HUES6 (cell line): Measurements from ENCODE around the gene TMEM141.
A peak's percentile ranks its signal among the peaks of the same experiment; 100 is the strongest.
"Not testable (repeated sequence)": the region's sequence is repeated elsewhere in the genome, so short reads cannot be mapped to it uniquely, and the experiment has no call there.

Source experiments
- H3K27ac ChIP-seq: 2 replicates; pipeline ENCODE4 v1.7.0; 2013; ENCODE audit warnings: low read depth, mild to moderate bottlenecking, low read length, inconsistent platforms
- H3K27me3 ChIP-seq: 2 replicates; pipeline ENCODE4 v1.6.1; 2013; ENCODE audit warnings: low read length; ENCODE audit not compliant: control insufficient read depth, insufficient read depth
- H3K36me3 ChIP-seq: 2 replicates; pipeline ENCODE4 v1.6.1; 2013; ENCODE audit warnings: low read length; ENCODE audit not compliant: control insufficient read depth, insufficient read depth
- H3K4me1 ChIP-seq: 2 replicates; pipeline ENCODE4 v1.6.1; 2013; ENCODE audit warnings: low read length; ENCODE audit not compliant: control insufficient read depth, insufficient read depth
- H3K4me3 ChIP-seq: 2 replicates; pipeline ENCODE4 v1.5.1; 2013; ENCODE audit warnings: low read depth, low read length
- H3K9ac ChIP-seq: one replicate; pipeline ENCODE4 v1.6.1; 2013; ENCODE audit warnings: mild to moderate bottlenecking, low read length
- H3K9me3 ChIP-seq: 2 replicates; pipeline ENCODE4 v1.6.1; 2013; ENCODE audit warnings: low read depth, low read length; ENCODE audit not compliant: control insufficient read depth, insufficient read depth

Gene TMEM141

GRCh38 chr9:136798708-136799078 lies 7.5 kb downstream of the TMEM141 start:
- peaks cover 32% of the 10 kb centered on the region for H3K4me1 ChIP-seq
- no peaks in the 10 kb centered on the region for H3K9me3 ChIP-seq
- no peaks in the 10 kb centered on the region for H3K36me3 ChIP-seq
- H3K27ac ChIP-seq = no peak overlapping the region
- H3K4me3 ChIP-seq = no peak overlapping the region
- H3K9ac ChIP-seq = peak overlapping the region; percentile 11
- peaks cover 20% of the 10 kb centered on the region for H3K27me3 ChIP-seq

- peaks cover 4% of the 10 kb centered on the region; the same call in 1 of the 2 replicates for H3K36me3 ChIP-seq
Measured at GRCh38 chr9:136799079-136799853, 8.1 kb downstream of the TMEM141 start.

GRCh38 chr9:136799854-136800657 lies 8.9 kb downstream of the TMEM141 start:
- no peak overlapping the region for H3K9ac ChIP-seq
- no peak overlapping the region for H3K27ac ChIP-seq
- peaks cover 30% of the 10 kb centered on the region for H3K4me1 ChIP-seq
- peak overlapping the region; percentile 76 for H3K4me3 ChIP-seq
- H3K9me3 ChIP-seq = no peaks in the 10 kb centered on the region
- H3K36me3 ChIP-seq = peaks cover 4% of the 10 kb centered on the region; the same call in 1 of the 2 replicates
- H3K27me3 ChIP-seq = peaks cover 21% of the 10 kb centered on the region

More at GRCh38 chr9:136799079-136799853, 8.1 kb downstream of the TMEM141 start:
- Histone ChIP-seq H3K9me3 (no peaks in the 10 kb centered on the region), H3K27me3 (peaks cover 21% of the 10 kb centered on the region), H3K9ac (peak overlapping the region; percentile 11), H3K4me1 (peaks cover 32% of the 10 kb centered on the region), H3K27ac (no peak overlapping the region), H3K4me3 (peak overlapping the region; percentile 76)

GRCh38 chr9:136802321-136802720 lies 11.2 kb downstream of the TMEM141 start:
- Histone ChIP-seq H3K9me3 (no peaks in the 10 kb centered on the region), H3K4me3 (no peak overlapping the region), H3K36me3 (peaks cover 16% of the 10 kb centered on the region), H3K27me3 (peaks cover 21% of the 10 kb centered on the region), H3K9ac (no peak overlapping the region), H3K27ac (no peak overlapping the region), H3K4me1 (peaks cover 20% of the 10 kb centered on the region)

GRCh38 chr9:136803009-136803550 lies 11.9 kb downstream of the TMEM141 start:
- not testable (repeated sequence) for H3K9me3 ChIP-seq, H3K4me3 ChIP-seq, H3K9ac ChIP-seq, H3K27ac ChIP-seq
- H3K27me3 ChIP-seq = peaks cover 21% of the 10 kb centered on the region
- peaks cover 16% of the 10 kb centered on the region for H3K36me3 ChIP-seq
- peaks cover 20% of the 10 kb centered on the region for H3K4me1 ChIP-seq

- Histone ChIP-seq H3K4me1 (peaks cover 20% of the 10 kb centered on the region), H3K9ac (no peak overlapping the region), H3K36me3 (peaks cover 16% of the 10 kb centered on the region), H3K4me3 (no peak overlapping the region), H3K27me3 (peaks cover 16% of the 10 kb centered on the region), H3K27ac (no peak overlapping the region), H3K9me3 (no peaks in the 10 kb centered on the region)
Measured at GRCh38 chr9:136803551-136804508, 12.7 kb downstream of the TMEM141 start.

- peaks cover 23% of the 10 kb centered on the region for H3K4me1 ChIP-seq
- H3K4me3 ChIP-seq = no peak overlapping the region
- no peak overlapping the region for H3K27ac ChIP-seq
Measured at GRCh38 chr9:136804509-136805206, 13.5 kb downstream of the TMEM141 start.

GRCh38 chr9:136805207-136805740 lies 14.1 kb downstream of the TMEM141 start:
- Histone ChIP-seq H3K27ac (no peak overlapping the region), H3K4me1 (peaks cover 26% of the 10 kb centered on the region), H3K27me3 (0 out of 2 replicates have a peak, but pooled peaks cover 5% of the 10 kb centered on the region), H3K36me3 (peaks cover 24% of the 10 kb centered on the region), H3K4me3 (no peak overlapping the region), H3K9ac (no peak overlapping the region), H3K9me3 (no peaks in the 10 kb centered on the region)

More at GRCh38 chr9:136804509-136805206, 13.5 kb downstream of the TMEM141 start:
- peaks cover 18% of the 10 kb centered on the region for H3K36me3 ChIP-seq
- peaks cover 8% of the 10 kb centered on the region for H3K27me3 ChIP-seq
- no peak overlapping the region for H3K9ac ChIP-seq
- H3K9me3 ChIP-seq = no peaks in the 10 kb centered on the region

- 0 out of 2 replicates have a peak, but pooled peaks cover 5% of the 10 kb centered on the region for H3K27me3 ChIP-seq
- H3K9me3 ChIP-seq = no peaks in the 10 kb centered on the region
- H3K4me1 ChIP-seq = peaks cover 21% of the 10 kb centered on the region; the same call in 1 of the 2 replicates
- no peak overlapping the region for H3K27ac ChIP-seq
- peaks cover 25% of the 10 kb centered on the region for H3K36me3 ChIP-seq
- H3K9ac ChIP-seq = no peak overlapping the region
- H3K4me3 ChIP-seq = no peak overlapping the region
Measured at GRCh38 chr9:136806067-136806466, 14.9 kb downstream of the TMEM141 start.
